GM18909 (cell line): Measurements from ENCODE around the gene OR3A3.

Experiments
- ATAC-seq: cut with Tn5 transposase; IDR thresholded peaks from one replicate; pipeline ENCODE4 v1.9.1; 2021; ENCODE audit warnings: mild to moderate bottlenecking; ENCODE audit not compliant: unreplicated experiment, poor library complexity

Gene OR3A3

GRCh38 chr17:3469529-3469928 is 58.4 kb downstream of the OR3A3 start:
- no peak for ATAC-seq

GRCh38 chr17:3471599-3471998 is 60.4 kb downstream of the OR3A3 start, which contains the start of gene SPATA22:
TSS of gene SPATA22 (minus strand) at chr17:3471819. CDS start at chr17:3469325, 2,494 bp downstream.
- no peak for ATAC-seq

GRCh38 chr17:3472137-3472536 is 61.0 kb downstream of the OR3A3 start:
- no peak for ATAC-seq
